ENCODE data around the gene RBBP8NL. TPM values are rescaled to one million over a fixed set of nuclear protein-coding genes. Genes with fewer than 3 reads are reported as not detected.

The RBBP8NL gene
- total RNA-seq, 1 experiment from 2014 or later, result 1.5 TPM

- TF ChIP-seq FOXK1 (CRISPR knock-in tag; IDR thresholded peaks at IDR 0.05) (peak; percentile 82; the same call in 1 of the 2 replicates), ETV6 (CRISPR knock-in tag; IDR thresholded peaks at IDR 0.05) (peak; percentile 89; the same call in 1 of the 2 replicates), ESRRA (CRISPR knock-in tag; IDR thresholded peaks at IDR 0.05; ENCODE audit: borderline replicate concordance) (peak; percentile 83; the same call in 1 of the 2 replicates), ZNF121 (CRISPR knock-in tag; IDR thresholded peaks at IDR 0.05) (0 out of 2 replicates have a peak, but pooled peaks have one; percentile 47), SP1 (CRISPR knock-in tag; conservative IDR thresholded peaks at IDR 0.05) (peak; percentile 84), ATF1 (CRISPR knock-in tag; IDR thresholded peaks at IDR 0.05) (no peak), SMAD4 (CRISPR knock-in tag; IDR thresholded peaks at IDR 0.05) (no peak), AFF4 (CRISPR knock-in tag; IDR thresholded peaks at IDR 0.05; ENCODE audit: borderline replicate concordance) (peak; percentile 72; the same call in 1 of the 2 replicates), TCF7 (CRISPR knock-in tag; IDR thresholded peaks at IDR 0.05; ENCODE audit: low read depth) (no peak), ARID4B (CRISPR knock-in tag; IDR thresholded peaks at IDR 0.05; ENCODE audit: borderline replicate concordance) (peak; percentile 64; the same call in 1 of the 2 replicates), ATF3 (CRISPR knock-in tag; conservative IDR thresholded peaks at IDR 0.05) (no peak), ZNF219 (CRISPR knock-in tag; IDR thresholded peaks at IDR 0.05; ENCODE audit: borderline replicate concordance) (no peak), AR (CRISPR knock-in tag; IDR thresholded peaks at IDR 0.05) (no peak), USF1 (CRISPR knock-in tag; IDR thresholded peaks at IDR 0.05) (peak; percentile 62), NR1H2 (CRISPR knock-in tag; IDR thresholded peaks at IDR 0.05) (no peak), NFATC4 (CRISPR knock-in tag; IDR thresholded peaks at IDR 0.05) (no peak), RELA (CRISPR knock-in tag; IDR thresholded peaks at IDR 0.05; ENCODE audit: borderline replicate concordance) (peak; percentile 89; the same call in 1 of the 2 replicates), HMGA2 (CRISPR knock-in tag; IDR thresholded peaks at IDR 0.05) (no peak), NFYB (CRISPR knock-in tag; conservative IDR thresholded peaks at IDR 0.05; ENCODE audit: low read depth) (no peak; the same call in 1 of the 2 replicates), ZNF423 (CRISPR knock-in tag; IDR thresholded peaks at IDR 0.05) (peak; percentile 89), TEAD4 (CRISPR knock-in tag; IDR thresholded peaks at IDR 0.05) (no peak)
- TF ChIP-seq, protein P1, sequence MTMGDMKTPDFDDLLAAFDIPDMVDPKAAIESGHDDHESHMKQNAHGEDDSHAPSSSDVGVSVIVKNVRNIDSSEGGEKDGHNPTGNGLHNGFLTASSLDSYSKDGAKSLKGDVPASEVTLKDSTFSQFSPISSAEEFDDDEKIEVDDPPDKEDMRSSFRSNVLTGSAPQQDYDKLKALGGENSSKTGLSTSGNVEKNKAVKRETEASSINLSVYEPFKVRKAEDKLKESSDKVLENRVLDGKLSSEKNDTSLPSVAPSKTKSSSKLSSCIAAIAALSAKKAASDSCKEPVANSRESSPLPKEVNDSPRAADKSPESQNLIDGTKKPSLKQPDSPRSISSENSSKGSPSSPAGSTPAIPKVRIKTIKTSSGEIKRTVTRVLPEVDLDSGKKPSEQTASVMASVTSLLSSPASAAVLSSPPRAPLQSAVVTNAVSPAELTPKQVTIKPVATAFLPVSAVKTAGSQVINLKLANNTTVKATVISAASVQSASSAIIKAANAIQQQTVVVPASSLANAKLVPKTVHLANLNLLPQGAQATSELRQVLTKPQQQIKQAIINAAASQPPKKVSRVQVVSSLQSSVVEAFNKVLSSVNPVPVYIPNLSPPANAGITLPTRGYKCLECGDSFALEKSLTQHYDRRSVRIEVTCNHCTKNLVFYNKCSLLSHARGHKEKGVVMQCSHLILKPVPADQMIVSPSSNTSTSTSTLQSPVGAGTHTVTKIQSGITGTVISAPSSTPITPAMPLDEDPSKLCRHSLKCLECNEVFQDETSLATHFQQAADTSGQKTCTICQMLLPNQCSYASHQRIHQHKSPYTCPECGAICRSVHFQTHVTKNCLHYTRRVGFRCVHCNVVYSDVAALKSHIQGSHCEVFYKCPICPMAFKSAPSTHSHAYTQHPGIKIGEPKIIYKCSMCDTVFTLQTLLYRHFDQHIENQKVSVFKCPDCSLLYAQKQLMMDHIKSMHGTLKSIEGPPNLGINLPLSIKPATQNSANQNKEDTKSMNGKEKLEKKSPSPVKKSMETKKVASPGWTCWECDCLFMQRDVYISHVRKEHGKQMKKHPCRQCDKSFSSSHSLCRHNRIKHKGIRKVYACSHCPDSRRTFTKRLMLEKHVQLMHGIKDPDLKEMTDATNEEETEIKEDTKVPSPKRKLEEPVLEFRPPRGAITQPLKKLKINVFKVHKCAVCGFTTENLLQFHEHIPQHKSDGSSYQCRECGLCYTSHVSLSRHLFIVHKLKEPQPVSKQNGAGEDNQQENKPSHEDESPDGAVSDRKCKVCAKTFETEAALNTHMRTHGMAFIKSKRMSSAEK (CRISPR knock-in tag; IDR thresholded peaks at IDR 0.05; ENCODE audit: borderline replicate concordance), result no peak
Observed at GRCh38 chr20:62386383-62387218, 40.7 kb downstream of the RBBP8NL start, which contains the start of gene RPS21 (continued).

Measured in WTC11 (cell line).